Measurements from ENCODE around the gene SORT1. TPM values are rescaled to one million over a fixed set of nuclear protein-coding genes. Genes with fewer than 3 reads are reported as not detected.

Gene SORT1
- total RNA-seq, 1 donor from 2014 or later, result 30.7 TPM

DNA sequence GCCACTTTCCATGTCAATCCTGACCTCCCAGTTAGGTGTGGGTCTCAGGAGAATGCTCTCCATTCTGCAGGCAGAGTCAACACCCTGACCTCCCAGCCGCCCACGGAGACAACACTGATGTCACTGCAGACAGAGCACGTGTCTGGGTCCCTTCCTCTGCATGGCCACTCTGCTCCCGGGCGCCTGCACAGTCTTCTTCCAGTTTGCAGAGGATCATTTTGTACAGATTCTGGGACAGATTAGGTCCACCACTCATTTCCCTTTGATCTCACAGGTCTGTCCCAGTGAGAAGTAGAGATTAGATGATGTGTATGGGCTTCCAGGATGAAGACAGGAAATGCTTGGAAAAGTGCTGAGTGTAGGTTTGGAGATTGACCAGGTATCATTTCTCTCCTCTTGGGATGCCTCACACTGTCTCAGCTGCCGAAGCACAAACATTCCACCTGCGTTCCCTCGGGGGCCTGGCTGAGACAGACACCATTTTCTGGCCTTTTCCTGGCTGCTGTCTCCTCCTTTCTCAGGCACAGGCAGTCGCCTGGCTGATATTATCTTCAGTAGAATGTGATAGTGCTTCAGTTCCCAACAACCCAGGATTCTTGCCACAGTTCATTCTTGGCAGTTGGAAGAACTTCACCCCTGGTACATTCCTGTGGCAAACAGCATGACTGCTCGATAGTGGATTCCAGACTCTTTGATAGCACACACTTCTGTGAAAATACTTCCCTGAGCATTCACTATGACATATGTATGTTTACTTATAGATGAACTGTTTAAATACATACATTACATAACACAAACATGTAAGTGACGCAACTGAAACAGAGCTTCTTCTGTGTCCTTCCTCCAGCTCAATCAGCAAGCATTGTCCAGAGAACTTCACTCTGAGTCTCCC is 98.8 kb downstream of the SORT1 start:
- H3K4me1 ChIP-seq, result peaks cover 14% of the 10 kb centered on the region
- no peak overlapping the region for H3K27ac ChIP-seq
- intact Hi-C loops (cut with DNase I), result no loop called here
- no peaks in the 10 kb centered on the region for H3K36me3 ChIP-seq
- no peaks in the 10 kb centered on the region for H3K9me3 ChIP-seq
- no peaks in the 10 kb centered on the region for H3K27me3 ChIP-seq
- TF ChIP-seq POLR2A (IDR thresholded peaks at IDR 0.05) (no peak), POLR2AphosphoS5 (IDR thresholded peaks at IDR 0.05; ENCODE audit: insufficient read depth in 1 of 2, low read depth in 1 of 2) (no peak)
- TF ChIP-seq, protein P1, sequence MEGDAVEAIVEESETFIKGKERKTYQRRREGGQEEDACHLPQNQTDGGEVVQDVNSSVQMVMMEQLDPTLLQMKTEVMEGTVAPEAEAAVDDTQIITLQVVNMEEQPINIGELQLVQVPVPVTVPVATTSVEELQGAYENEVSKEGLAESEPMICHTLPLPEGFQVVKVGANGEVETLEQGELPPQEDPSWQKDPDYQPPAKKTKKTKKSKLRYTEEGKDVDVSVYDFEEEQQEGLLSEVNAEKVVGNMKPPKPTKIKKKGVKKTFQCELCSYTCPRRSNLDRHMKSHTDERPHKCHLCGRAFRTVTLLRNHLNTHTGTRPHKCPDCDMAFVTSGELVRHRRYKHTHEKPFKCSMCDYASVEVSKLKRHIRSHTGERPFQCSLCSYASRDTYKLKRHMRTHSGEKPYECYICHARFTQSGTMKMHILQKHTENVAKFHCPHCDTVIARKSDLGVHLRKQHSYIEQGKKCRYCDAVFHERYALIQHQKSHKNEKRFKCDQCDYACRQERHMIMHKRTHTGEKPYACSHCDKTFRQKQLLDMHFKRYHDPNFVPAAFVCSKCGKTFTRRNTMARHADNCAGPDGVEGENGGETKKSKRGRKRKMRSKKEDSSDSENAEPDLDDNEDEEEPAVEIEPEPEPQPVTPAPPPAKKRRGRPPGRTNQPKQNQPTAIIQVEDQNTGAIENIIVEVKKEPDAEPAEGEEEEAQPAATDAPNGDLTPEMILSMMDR (IDR thresholded peaks at IDR 0.05), result no peak
- DNase-seq (ENCODE audit: extremely low spot score in 2 of 2), result no peak
- no peak overlapping the region for H3K4me3 ChIP-seq

DNA sequence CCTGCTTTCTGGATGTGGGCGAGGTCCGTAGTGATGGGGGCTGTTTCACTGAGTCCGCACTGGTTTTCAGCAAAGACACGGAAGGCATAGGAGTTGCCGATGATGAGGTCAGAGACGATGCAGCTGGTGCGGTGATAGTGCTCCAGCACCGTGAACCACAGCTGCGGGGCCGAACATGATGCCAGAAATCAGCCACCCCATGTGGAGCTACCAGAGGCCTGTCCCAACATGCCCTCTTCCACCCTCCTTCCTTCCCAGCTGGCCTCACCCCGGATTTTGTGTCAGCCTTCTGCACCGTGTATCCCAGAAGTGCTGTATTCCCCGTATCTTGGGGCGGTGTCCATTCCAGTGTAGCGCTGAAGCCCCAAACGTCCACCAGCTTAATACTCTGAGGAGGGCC is 100.9 kb downstream of the SORT1 start:
- Histone ChIP-seq H3K27me3 (no peaks in the 10 kb centered on the region), H3K4me3 (no peak overlapping the region), H3K36me3 (no peaks in the 10 kb centered on the region), H3K27ac (no peak overlapping the region), H3K9me3 (no peaks in the 10 kb centered on the region), H3K4me1 (peaks cover 14% of the 10 kb centered on the region)
- intact Hi-C loops (cut with DNase I), result no loop called here
- no peak for TF ChIP-seq POLR2AphosphoS5 (IDR thresholded peaks at IDR 0.05; ENCODE audit: insufficient read depth in 1 of 2, low read depth in 1 of 2)
- TF ChIP-seq, protein P1 (IDR thresholded peaks at IDR 0.05), result no peak
- no peak for TF ChIP-seq POLR2A (IDR thresholded peaks at IDR 0.05)
- no peak for DNase-seq (ENCODE audit: extremely low spot score in 2 of 2)

- TF ChIP-seq POLR2A (IDR thresholded peaks at IDR 0.05) (no peak), POLR2AphosphoS5 (IDR thresholded peaks at IDR 0.05; ENCODE audit: insufficient read depth in 1 of 2, low read depth in 1 of 2) (no peak)
- TF ChIP-seq, protein P1 (IDR thresholded peaks at IDR 0.05), result no peak
- intact Hi-C loops (cut with DNase I), result no loop called here
- no peaks in the 10 kb centered on the region for H3K36me3 ChIP-seq
- no peak overlapping the region for H3K27ac ChIP-seq
- no peaks in the 10 kb centered on the region for H3K27me3 ChIP-seq
- no peaks in the 10 kb centered on the region for H3K9me3 ChIP-seq
- no peak for DNase-seq (ENCODE audit: extremely low spot score in 2 of 2)
- H3K4me1 ChIP-seq, result peaks cover 14% of the 10 kb centered on the region
- no peak overlapping the region for H3K4me3 ChIP-seq
Observed at GRCh38 chr1:109295712-109296415, 101.9 kb downstream of the SORT1 start.

DNA sequence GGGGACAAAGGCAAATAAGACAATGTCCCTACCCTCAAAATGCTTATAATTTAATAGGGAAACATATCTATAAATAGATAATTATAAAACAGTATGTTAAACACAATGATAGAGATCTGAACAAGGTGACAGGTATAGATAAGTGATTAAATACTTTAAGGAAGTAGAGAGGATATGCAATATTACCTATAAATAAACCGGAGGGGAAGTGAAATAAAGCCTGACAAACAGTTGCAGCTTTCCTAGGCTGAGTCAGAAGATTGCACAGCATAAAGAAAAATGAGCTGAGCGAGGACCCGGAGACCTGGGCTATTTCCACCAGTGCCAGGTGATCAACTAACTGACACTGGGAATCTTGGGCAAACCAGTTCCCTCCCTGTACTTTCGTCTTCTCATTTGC is 103.2 kb downstream of the SORT1 start:
- Histone ChIP-seq H3K27ac (no peak overlapping the region), H3K4me1 (peaks cover 10% of the 10 kb centered on the region), H3K36me3 (no peaks in the 10 kb centered on the region), H3K9me3 (no peaks in the 10 kb centered on the region), H3K27me3 (no peaks in the 10 kb centered on the region), H3K4me3 (no peak overlapping the region)
- DNase-seq (ENCODE audit: extremely low spot score in 2 of 2), result no peak
- TF ChIP-seq POLR2AphosphoS5 (IDR thresholded peaks at IDR 0.05; ENCODE audit: insufficient read depth in 1 of 2, low read depth in 1 of 2) (no peak), POLR2A (IDR thresholded peaks at IDR 0.05) (no peak)
- TF ChIP-seq, protein P1 (IDR thresholded peaks at IDR 0.05), result no peak
- intact Hi-C loops (cut with DNase I), result no loop called here
